Measurements from ENCODE around the gene MDC1. TPM values are rescaled to one million over a fixed set of nuclear protein-coding genes. Genes with fewer than 3 reads are reported as not detected.
"Not testable (repeated sequence)": the region's sequence is repeated elsewhere in the genome, so short reads cannot be mapped to it uniquely, and the experiment has no call there.

MDC1 gene
- 53.0 TPM for polyA plus RNA-seq (ENCODE audit: insufficient read length)
- long read RNA-seq, donor 1, partial matches to known transcripts: 7 of 13 reads
- long read RNA-seq, donor 1, other reads (novel, unspliced or antisense): 0 of 13 reads
- long read RNA-seq, donor 2, transcript MDC1-207 (2 exons, 819 nt): major isoform, 5 of 5 reads
- long read RNA-seq, donor 2, partial matches to known transcripts: 0 of 5 reads
- long read RNA-seq, donor 2, other reads (novel, unspliced or antisense): 0 of 5 reads
- long read RNA-seq, donor 3, partial matches to known transcripts: 0 of 6 reads
- long read RNA-seq, donor 3, other reads (novel, unspliced or antisense): 0 of 6 reads
- long read RNA-seq, donor 4, partial matches to known transcripts: 0 of 1 reads
- long read RNA-seq, donor 4, other reads (novel, unspliced or antisense): 0 of 1 reads
- long read RNA-seq, donor 5, partial matches to known transcripts: 0 of 1 reads
- long read RNA-seq, donor 5, other reads (novel, unspliced or antisense): 0 of 1 reads
- long read RNA-seq, donor 6, partial matches to known transcripts: 8 of 10 reads
- long read RNA-seq, donor 6, other reads (novel, unspliced or antisense): 0 of 10 reads
- long read RNA-seq, donor 7, partial matches to known transcripts: 1,328 of 1,365 reads
- long read RNA-seq, donor 7, other reads (novel, unspliced or antisense): 33 of 1,365 reads
- long read RNA-seq, donor 8, partial matches to known transcripts: 356 of 357 reads
- long read RNA-seq, donor 8, other reads (novel, unspliced or antisense): 0 of 357 reads

- DNase-seq: peak; percentile 99
Observed at GRCh38 chr6:30717129-30717844, at the start of gene MDC1. Gene MDC1 (minus strand): TSS chr6:30717281. CDS start chr6:30715175, 2,106 bp downstream.

GRCh38 chr6:30766461-30767157 lies 49.5 kb upstream of the MDC1 start:
- DNase-seq: no peak

GRCh38 chr6:30765495-30765894 lies 48.4 kb upstream of the MDC1 start:
- not testable (repeated sequence) for DNase-seq

- not testable (repeated sequence) for DNase-seq
Observed at GRCh38 chr6:30764490-30765043, 47.5 kb upstream of the MDC1 start.

GRCh38 chr6:30763618-30764489 lies 46.8 kb upstream of the MDC1 start:
- no peak for DNase-seq

- DNase-seq: no peak
Observed at GRCh38 chr6:30763155-30763617, 46.1 kb upstream of the MDC1 start.

- DNase-seq: no peak
Observed at GRCh38 chr6:30761791-30762429, 44.8 kb upstream of the MDC1 start.

GRCh38 chr6:30760549-30760948 lies 43.5 kb upstream of the MDC1 start:
- DNase-seq: no peak

GRCh38 chr6:30759575-30760239 lies 42.6 kb upstream of the MDC1 start:
- DNase-seq: no peak

- no peak for DNase-seq
Observed at GRCh38 chr6:30757261-30757904, 40.3 kb upstream of the MDC1 start.

GRCh38 chr6:30756405-30757003 lies 39.4 kb upstream of the MDC1 start:
- not testable (repeated sequence) for DNase-seq

GRCh38 chr6:30754631-30755030 lies 37.5 kb upstream of the MDC1 start:
- DNase-seq: no peak

- DNase-seq: no peak
Observed at GRCh38 chr6:30752157-30752927, 35.3 kb upstream of the MDC1 start.

- no peak for DNase-seq
Observed at GRCh38 chr6:30750379-30750668, 33.2 kb upstream of the MDC1 start.

GRCh38 chr6:30749554-30750378 lies 32.7 kb upstream of the MDC1 start:
- DNase-seq: no peak

- no peak for DNase-seq
Observed at GRCh38 chr6:30748851-30749540, 31.9 kb upstream of the MDC1 start.

All from left kidney (tissue), 8 donors.